Karpas-422 (cell line): ENCODE results near the gene DHX15. TPM values are rescaled to one million over a fixed set of nuclear protein-coding genes. Genes with fewer than 3 reads are reported as not detected.
"Not testable (repeated sequence)": the region's sequence is repeated elsewhere in the genome, so short reads cannot be mapped to it uniquely, and the experiment has no call there.

Experiments
- DNase-seq: peaks from one replicate; pipeline ENCODE4 v3.0.0-alpha.2; 2015
- H2AFZ ChIP-seq: fragments of 200-600 bp; sonication (generic); 2 replicates; pipeline ENCODE4 v1.6.1; 2014; ENCODE audit warnings: antibody characterized with exemption, low read length, mixed read lengths
- H3K27ac ChIP-seq: fragments of 200-600 bp; sonication (generic); 2 replicates; pipeline ENCODE4 v1.5.1; 2014; ENCODE audit warnings: mild to moderate bottlenecking, low read length, moderate library complexity
- H3K27me3 ChIP-seq: fragments of 200-600 bp; sonication (generic); 2 replicates; pipeline ENCODE4 v1.6.1; 2014; ENCODE audit warnings: low read length, mixed read lengths
- H3K36me3 ChIP-seq: fragments of 200-600 bp; sonication (generic); 2 replicates; pipeline ENCODE4 v1.6.1; 2014; ENCODE audit warnings: low read length, mixed read lengths; ENCODE audit not compliant: insufficient read depth
- H3K4me1 ChIP-seq: fragments of 200-600 bp; sonication (generic); 2 replicates; pipeline ENCODE4 v1.6.1; 2014; ENCODE audit warnings: mild to moderate bottlenecking, low read length, mixed read lengths
- H3K4me2 ChIP-seq: fragments of 200-600 bp; sonication (generic); 2 replicates; pipeline ENCODE4 v1.6.1; 2014; ENCODE audit warnings: low read length, low read depth, mild to moderate bottlenecking; ENCODE audit not compliant: poor library complexity, severe bottlenecking
- H3K4me3 ChIP-seq: fragments of 200-600 bp; sonication (generic); 2 replicates; pipeline ENCODE4 v1.5.1; 2014; ENCODE audit warnings: mild to moderate bottlenecking, antibody characterized with exemption, low read length, mixed read lengths
- H3K79me2 ChIP-seq: fragments of 200-600 bp; sonication (generic); 2 replicates; pipeline ENCODE4 v1.6.1; 2014; ENCODE audit warnings: mild to moderate bottlenecking, low read length, mixed read lengths
- H3K9ac ChIP-seq: fragments of 200-600 bp; sonication (generic); 2 replicates; pipeline ENCODE4 v1.6.0; 2014; ENCODE audit warnings: low read length
- H3K9me2 ChIP-seq: fragments of 200-600 bp; sonication (generic), shearing (Covaris generic); replicated peaks from 2 replicates; pipeline ENCODE4 v1.6.0; 2014; ENCODE audit warnings: mild to moderate bottlenecking, low read length, moderate library complexity; ENCODE audit not compliant: insufficient read depth
- H3K9me3 ChIP-seq: fragments of 300-700, 200-600 bp; sonication (generic); 2 replicates; pipeline ENCODE4 v1.6.1; 2014; ENCODE audit warnings: low read length, mixed read lengths
- H4K20me1 ChIP-seq: fragments of 200-600 bp; sonication (generic); 2 replicates; pipeline ENCODE4 v1.6.1; 2014; ENCODE audit warnings: mild to moderate bottlenecking, antibody characterized with exemption, low read length, low read depth; ENCODE audit not compliant: insufficient read depth
- total RNA-seq: library from RNA; depleted of rRNA; stranded (reverse); fragments of >200 nt; shearing (Covaris generic); gene quantifications from 2 replicates; pipeline ENCODE4 v1.2.3, GENCODE V29; 2014; ENCODE audit warnings: low replicate concordance

Gene DHX15
- total RNA-seq, 1 experiment from 2014 or later: 189 TPM

DNA sequence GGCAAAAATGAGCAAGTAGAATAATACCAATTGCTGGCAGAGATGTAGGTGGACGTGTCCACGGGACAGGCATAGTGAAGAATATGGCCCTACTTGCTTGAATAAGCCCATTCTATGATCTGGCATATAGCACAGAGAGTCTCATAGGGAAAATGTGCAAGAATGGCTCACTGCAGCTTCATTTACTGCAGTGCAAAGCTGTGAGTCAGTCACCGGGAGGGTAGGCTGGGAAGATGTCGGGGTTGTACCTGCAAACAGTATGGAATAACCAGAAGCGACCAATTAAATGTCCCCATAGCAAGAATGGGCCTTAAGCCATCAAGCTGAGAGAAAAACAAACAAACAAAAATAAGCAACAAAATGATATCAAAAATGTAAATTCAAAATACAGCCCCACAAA lies 74.3 kb downstream of the DHX15 start:
- no peak overlapping the region for H3K4me3 ChIP-seq
- H3K27me3 ChIP-seq: no peaks in the 10 kb centered on the region
- no peak overlapping the region for H3K9ac ChIP-seq
- no peak for DNase-seq
- 0 out of 2 replicates have a peak, but pooled peaks cover 2% of the 10 kb centered on the region for H3K36me3 ChIP-seq
- H3K4me1 ChIP-seq: no peaks in the 10 kb centered on the region
- H3K9me3 ChIP-seq: no peaks in the 10 kb centered on the region
- no peaks in the 10 kb centered on the region for H3K79me2 ChIP-seq
- H3K4me2 ChIP-seq: no peak overlapping the region
- H3K9me2 ChIP-seq: no peaks in the 10 kb centered on the region
- H4K20me1 ChIP-seq: peaks cover 12% of the 10 kb centered on the region
- no peak overlapping the region for H3K27ac ChIP-seq
- H2AFZ ChIP-seq: no peak overlapping the region

- Histone ChIP-seq H3K27me3 (no peaks in the 10 kb centered on the region), H3K9me2 (no peaks in the 10 kb centered on the region), H3K36me3 (0 out of 2 replicates have a peak, but pooled peaks cover 2% of the 10 kb centered on the region), H3K4me3 (no peak overlapping the region), H3K9me3 (no peaks in the 10 kb centered on the region), H3K4me2 (no peak overlapping the region), H2AFZ (no peak overlapping the region), H3K4me1 (no peaks in the 10 kb centered on the region), H3K9ac (no peak overlapping the region), H4K20me1 (peaks cover 12% of the 10 kb centered on the region), H3K79me2 (no peaks in the 10 kb centered on the region), H3K27ac (no peak overlapping the region)
- no peak for DNase-seq
Measured at GRCh38 chr4:24508541-24508940, 75.8 kb downstream of the DHX15 start.

GRCh38 chr4:24507439-24507838 lies 76.9 kb downstream of the DHX15 start:
- Histone ChIP-seq H3K4me1 (no peaks in the 10 kb centered on the region), H3K79me2 (no peaks in the 10 kb centered on the region), H3K27ac (no peak overlapping the region), H4K20me1 (peaks cover 12% of the 10 kb centered on the region), H3K4me2 (no peak overlapping the region), H2AFZ (no peak overlapping the region), H3K9ac (no peak overlapping the region), H3K9me2 (no peaks in the 10 kb centered on the region), H3K9me3 (no peaks in the 10 kb centered on the region), H3K4me3 (no peak overlapping the region), H3K27me3 (no peaks in the 10 kb centered on the region), H3K36me3 (0 out of 2 replicates have a peak, but pooled peaks cover 2% of the 10 kb centered on the region)
- DNase-seq: no peak

GRCh38 chr4:24503090-24503489 lies 81.3 kb downstream of the DHX15 start:
- not testable (repeated sequence) for H3K4me2 ChIP-seq, H3K9me3 ChIP-seq, DNase-seq, H3K9me2 ChIP-seq, H2AFZ ChIP-seq, H3K9ac ChIP-seq, H4K20me1 ChIP-seq, H3K36me3 ChIP-seq, H3K4me3 ChIP-seq, H3K4me1 ChIP-seq, H3K27ac ChIP-seq, H3K79me2 ChIP-seq, H3K27me3 ChIP-seq

DNA sequence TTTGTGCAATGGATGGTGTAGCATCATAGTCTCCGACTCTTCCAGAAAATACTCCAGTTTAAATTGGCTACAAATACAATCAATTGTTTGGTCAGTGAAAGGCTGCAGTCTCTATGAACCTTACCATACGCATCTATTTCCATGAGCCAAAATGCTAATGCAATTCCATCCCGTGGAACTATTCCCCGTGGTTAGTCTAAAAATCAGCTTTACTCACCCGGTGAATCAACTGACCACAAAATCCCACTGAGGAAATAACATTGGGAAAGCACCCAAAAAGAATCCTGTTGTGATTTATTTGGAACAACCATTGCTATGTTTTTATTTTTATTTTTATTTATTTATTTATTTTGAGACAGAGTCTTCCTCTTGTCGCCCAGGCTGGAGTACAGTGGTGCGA lies 87.1 kb downstream of the DHX15 start:
- no peak for DNase-seq
- Histone ChIP-seq H3K27me3 (no peaks in the 10 kb centered on the region), H3K9me3 (no peaks in the 10 kb centered on the region), H2AFZ (no peak overlapping the region), H3K9ac (no peak overlapping the region), H3K4me2 (no peak overlapping the region), H4K20me1 (no peaks in the 10 kb centered on the region), H3K36me3 (no peaks in the 10 kb centered on the region), H3K27ac (no peak overlapping the region), H3K4me1 (no peaks in the 10 kb centered on the region), H3K9me2 (no peaks in the 10 kb centered on the region), H3K4me3 (no peak overlapping the region), H3K79me2 (no peaks in the 10 kb centered on the region)

- Histone ChIP-seq H3K9me3 (no peaks in the 10 kb centered on the region), H3K36me3 (no peaks in the 10 kb centered on the region), H3K27ac (no peak overlapping the region), H3K4me3 (no peak overlapping the region), H3K4me2 (no peak overlapping the region), H3K9ac (no peak overlapping the region), H3K79me2 (no peaks in the 10 kb centered on the region), H3K4me1 (no peaks in the 10 kb centered on the region), H2AFZ (no peak overlapping the region), H3K9me2 (no peaks in the 10 kb centered on the region), H4K20me1 (no peaks in the 10 kb centered on the region), H3K27me3 (no peaks in the 10 kb centered on the region)
- no peak for DNase-seq
Measured at GRCh38 chr4:24496597-24496996, 87.8 kb downstream of the DHX15 start.

GRCh38 chr4:24495388-24495787 lies 89.0 kb downstream of the DHX15 start:
- DNase-seq: no peak
- Histone ChIP-seq H3K4me2 (no peak overlapping the region), H3K4me1 (no peaks in the 10 kb centered on the region), H3K4me3 (no peak overlapping the region), H3K27me3 (no peaks in the 10 kb centered on the region), H4K20me1 (no peaks in the 10 kb centered on the region), H3K36me3 (no peaks in the 10 kb centered on the region), H2AFZ (no peak overlapping the region), H3K27ac (no peak overlapping the region), H3K9me2 (no peaks in the 10 kb centered on the region), H3K9ac (no peak overlapping the region), H3K79me2 (no peaks in the 10 kb centered on the region), H3K9me3 (no peaks in the 10 kb centered on the region)

DNA sequence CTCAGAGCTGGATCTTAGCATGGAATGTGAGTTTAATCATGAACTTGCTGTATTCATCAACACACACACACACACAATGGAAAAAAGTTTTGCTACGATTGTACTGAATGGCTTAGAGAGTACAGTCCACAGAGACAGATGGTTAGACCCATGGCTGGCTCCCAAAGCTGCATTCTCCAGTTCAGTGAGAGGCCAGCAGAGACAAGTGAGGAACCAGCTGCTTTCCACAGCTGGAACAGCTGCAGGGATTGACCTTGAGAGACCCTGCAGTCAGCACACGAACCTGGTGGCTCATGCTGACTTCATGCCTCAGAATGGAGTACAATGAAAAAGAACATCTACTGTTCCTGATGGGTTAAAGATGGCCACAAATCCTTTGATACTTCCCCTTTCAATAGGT lies 94.5 kb downstream of the DHX15 start:
- H3K4me2 ChIP-seq: no peak overlapping the region
- H4K20me1 ChIP-seq: no peaks in the 10 kb centered on the region
- H3K27ac ChIP-seq: no peak overlapping the region
- H3K79me2 ChIP-seq: no peaks in the 10 kb centered on the region
- H3K27me3 ChIP-seq: no peaks in the 10 kb centered on the region
- DNase-seq: no peak
- no peaks in the 10 kb centered on the region for H3K9me2 ChIP-seq
- no peak overlapping the region for H3K4me3 ChIP-seq
- no peaks in the 10 kb centered on the region for H3K36me3 ChIP-seq
- H3K9ac ChIP-seq: no peak overlapping the region
- no peak overlapping the region for H2AFZ ChIP-seq
- no peaks in the 10 kb centered on the region for H3K4me1 ChIP-seq
- no peaks in the 10 kb centered on the region for H3K9me3 ChIP-seq
